Measurements from ENCODE around the gene ZNF365. TPM values are rescaled to one million over a fixed set of nuclear protein-coding genes. Genes with fewer than 3 reads are reported as not detected.

The ZNF365 gene
- total RNA-seq, 1 experiment from 2014 or later = 22.8 TPM

DNA sequence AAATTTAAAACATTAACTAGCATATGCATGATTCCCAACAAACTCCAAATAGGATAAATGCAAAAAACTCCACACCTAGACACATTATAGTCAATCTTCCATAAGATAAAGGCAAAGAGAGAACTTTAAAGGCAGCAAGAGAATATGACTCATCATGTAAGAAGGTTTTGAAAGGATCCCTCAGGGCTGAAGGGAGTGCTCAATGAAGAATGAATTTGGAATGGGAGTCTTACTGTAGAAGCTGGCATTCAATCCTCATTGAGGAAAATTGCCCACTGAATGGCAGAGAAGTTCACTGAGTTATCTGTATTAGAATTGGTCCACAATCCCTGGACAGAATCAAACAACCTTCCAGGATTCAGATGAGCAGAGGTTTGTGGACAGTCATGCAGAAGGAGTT lies 26.1 kb upstream of the ZNF365 start:
- no peak for TF ChIP-seq POLR2AphosphoS5 (IDR thresholded peaks at IDR 0.05; ENCODE audit: low read depth, low read length)
- TF ChIP-seq, protein P1, sequence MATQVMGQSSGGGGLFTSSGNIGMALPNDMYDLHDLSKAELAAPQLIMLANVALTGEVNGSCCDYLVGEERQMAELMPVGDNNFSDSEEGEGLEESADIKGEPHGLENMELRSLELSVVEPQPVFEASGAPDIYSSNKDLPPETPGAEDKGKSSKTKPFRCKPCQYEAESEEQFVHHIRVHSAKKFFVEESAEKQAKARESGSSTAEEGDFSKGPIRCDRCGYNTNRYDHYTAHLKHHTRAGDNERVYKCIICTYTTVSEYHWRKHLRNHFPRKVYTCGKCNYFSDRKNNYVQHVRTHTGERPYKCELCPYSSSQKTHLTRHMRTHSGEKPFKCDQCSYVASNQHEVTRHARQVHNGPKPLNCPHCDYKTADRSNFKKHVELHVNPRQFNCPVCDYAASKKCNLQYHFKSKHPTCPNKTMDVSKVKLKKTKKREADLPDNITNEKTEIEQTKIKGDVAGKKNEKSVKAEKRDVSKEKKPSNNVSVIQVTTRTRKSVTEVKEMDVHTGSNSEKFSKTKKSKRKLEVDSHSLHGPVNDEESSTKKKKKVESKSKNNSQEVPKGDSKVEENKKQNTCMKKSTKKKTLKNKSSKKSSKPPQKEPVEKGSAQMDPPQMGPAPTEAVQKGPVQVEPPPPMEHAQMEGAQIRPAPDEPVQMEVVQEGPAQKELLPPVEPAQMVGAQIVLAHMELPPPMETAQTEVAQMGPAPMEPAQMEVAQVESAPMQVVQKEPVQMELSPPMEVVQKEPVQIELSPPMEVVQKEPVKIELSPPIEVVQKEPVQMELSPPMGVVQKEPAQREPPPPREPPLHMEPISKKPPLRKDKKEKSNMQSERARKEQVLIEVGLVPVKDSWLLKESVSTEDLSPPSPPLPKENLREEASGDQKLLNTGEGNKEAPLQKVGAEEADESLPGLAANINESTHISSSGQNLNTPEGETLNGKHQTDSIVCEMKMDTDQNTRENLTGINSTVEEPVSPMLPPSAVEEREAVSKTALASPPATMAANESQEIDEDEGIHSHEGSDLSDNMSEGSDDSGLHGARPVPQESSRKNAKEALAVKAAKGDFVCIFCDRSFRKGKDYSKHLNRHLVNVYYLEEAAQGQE (IDR thresholded peaks at IDR 0.05; ENCODE audit: insufficient read depth in 1 of 2, low read depth in 2 of 2, low read length in 1 of 2) = no peak
- TF ChIP-seq TCF7L2 (IDR thresholded peaks at IDR 0.05; ENCODE audit: low read depth, low read length) = no peak
- no peaks in the 10 kb centered on the region for H3K36me3 ChIP-seq (ENCODE audit: control insufficient read depth, insufficient read depth, low read length)
- H3K9me3 ChIP-seq (ENCODE audit: control insufficient read depth, insufficient read depth, low read depth, low read length) = peaks cover 40% of the 10 kb centered on the region
- intact Hi-C loops (cut with micrococcal nuclease; ENCODE audit: unreplicated experiment) (no loop called here), in situ Hi-C loops (cut with HindIII; ENCODE audit: low pct_unique_long_range_greater_than_20kb, low sequenced_read_pairs) (no loop called here)
- DNase-seq (ENCODE audit: low read depth, low spot score) (no peak), ATAC-seq (no peak)
- no peaks in the 10 kb centered on the region for H3K4me1 ChIP-seq (ENCODE audit: control insufficient read depth, insufficient read depth, low read length)
- CTCF ChIA-PET = interaction anchor here (0.6 kb wide), 2 partner anchors 83 to 645 kb away, joined by 3 read pairs; no protein-coding TSS in a partner anchor
- BruUV-seq (replicated peaks) = no TSS peak
- H3K4me3 ChIP-seq (ENCODE audit: low read depth in 2 of 2, low read length in 2 of 2) = no peak overlapping the region
- POLR2A ChIA-PET = no interaction called here
- H3K27me3 ChIP-seq (ENCODE audit: control insufficient read depth, insufficient read depth, low read length) = no peaks in the 10 kb centered on the region
- no peak overlapping the region for H3K27ac ChIP-seq (ENCODE audit: low read length)

GRCh38 chr10:62352356-62352970 lies 21.7 kb upstream of the ZNF365 start:
- no peak overlapping the region for H3K4me3 ChIP-seq (ENCODE audit: low read depth in 2 of 2, low read length in 2 of 2)
- no peak overlapping the region for H3K27ac ChIP-seq (ENCODE audit: low read length)
- DNase-seq (ENCODE audit: low read depth, low spot score) = no peak
- intact Hi-C loops (cut with micrococcal nuclease; ENCODE audit: unreplicated experiment) = no loop called here
- ChIA-PET CTCF (no interaction called here), POLR2A (no interaction called here)
- in situ Hi-C loops (cut with HindIII; ENCODE audit: low pct_unique_long_range_greater_than_20kb, low sequenced_read_pairs) = no loop called here
- no peak for ATAC-seq
- H3K27me3 ChIP-seq (ENCODE audit: control insufficient read depth, insufficient read depth, low read length) = no peaks in the 10 kb centered on the region
- H3K4me1 ChIP-seq (ENCODE audit: control insufficient read depth, insufficient read depth, low read length) = no peaks in the 10 kb centered on the region
- TF ChIP-seq SIN3A (IDR thresholded peaks at IDR 0.05; ENCODE audit: borderline replicate concordance, insufficient read depth, low read depth, low read length) (no peak), TCF7L2 (IDR thresholded peaks at IDR 0.05; ENCODE audit: low read depth, low read length) (no peak), POLR2AphosphoS5 (IDR thresholded peaks at IDR 0.05; ENCODE audit: low read depth, low read length) (no peak)
- TF ChIP-seq, protein P1 (IDR thresholded peaks at IDR 0.05; ENCODE audit: insufficient read depth in 1 of 2, low read depth in 2 of 2, low read length in 1 of 2) = no peak
- TF ChIP-seq, protein P2, sequence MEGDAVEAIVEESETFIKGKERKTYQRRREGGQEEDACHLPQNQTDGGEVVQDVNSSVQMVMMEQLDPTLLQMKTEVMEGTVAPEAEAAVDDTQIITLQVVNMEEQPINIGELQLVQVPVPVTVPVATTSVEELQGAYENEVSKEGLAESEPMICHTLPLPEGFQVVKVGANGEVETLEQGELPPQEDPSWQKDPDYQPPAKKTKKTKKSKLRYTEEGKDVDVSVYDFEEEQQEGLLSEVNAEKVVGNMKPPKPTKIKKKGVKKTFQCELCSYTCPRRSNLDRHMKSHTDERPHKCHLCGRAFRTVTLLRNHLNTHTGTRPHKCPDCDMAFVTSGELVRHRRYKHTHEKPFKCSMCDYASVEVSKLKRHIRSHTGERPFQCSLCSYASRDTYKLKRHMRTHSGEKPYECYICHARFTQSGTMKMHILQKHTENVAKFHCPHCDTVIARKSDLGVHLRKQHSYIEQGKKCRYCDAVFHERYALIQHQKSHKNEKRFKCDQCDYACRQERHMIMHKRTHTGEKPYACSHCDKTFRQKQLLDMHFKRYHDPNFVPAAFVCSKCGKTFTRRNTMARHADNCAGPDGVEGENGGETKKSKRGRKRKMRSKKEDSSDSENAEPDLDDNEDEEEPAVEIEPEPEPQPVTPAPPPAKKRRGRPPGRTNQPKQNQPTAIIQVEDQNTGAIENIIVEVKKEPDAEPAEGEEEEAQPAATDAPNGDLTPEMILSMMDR (IDR thresholded peaks at IDR 0.05) = no peak
- no TSS peak for BruUV-seq (replicated peaks)
- H3K9me3 ChIP-seq (ENCODE audit: control insufficient read depth, insufficient read depth, low read depth, low read length) = peaks cover 23% of the 10 kb centered on the region; the same call in 1 of the 2 replicates
- no peaks in the 10 kb centered on the region for H3K36me3 ChIP-seq (ENCODE audit: control insufficient read depth, insufficient read depth, low read length)

Data from Panc1 (cell line).